ENCODE measurements around the gene ZNF710.
A peak's percentile ranks its signal among the peaks of the same experiment; 100 is the strongest.

The ZNF710 gene

DNA sequence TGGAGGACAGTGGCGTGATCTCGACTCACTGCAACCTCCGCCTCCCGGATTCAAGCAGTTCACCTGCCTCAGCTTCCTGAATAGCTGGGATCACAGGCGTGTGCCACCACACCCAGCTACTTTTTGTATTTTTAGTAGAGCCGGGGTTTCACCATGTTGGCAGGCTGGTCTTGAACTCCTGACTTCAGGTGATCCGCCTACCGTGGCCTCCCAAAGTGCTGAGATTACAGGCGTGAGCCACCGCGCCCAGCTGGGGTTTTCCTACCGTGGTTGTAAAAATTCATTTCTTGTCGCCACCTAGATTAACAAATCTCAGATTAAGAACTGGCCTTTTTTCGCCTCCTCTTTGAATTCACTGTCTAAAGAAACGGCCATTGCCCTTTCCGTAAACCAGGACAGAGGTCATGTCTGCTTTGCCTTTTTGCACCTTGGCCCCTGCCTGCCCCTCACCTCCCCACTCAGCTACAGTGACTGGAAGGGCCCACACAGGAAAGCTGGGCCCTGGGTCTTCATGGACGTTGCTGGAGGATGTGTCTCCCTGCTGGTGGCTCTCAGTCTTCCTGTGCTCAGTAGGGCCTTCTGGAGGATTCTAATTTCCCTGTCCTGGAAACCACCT lies 17.2 kb downstream of the ZNF710 start:
- ATAC-seq (no peak), DNase-seq (no peak)

- no peak for DNase-seq
- ATAC-seq, result no peak
Observed at GRCh38 chr15:90019611-90020010, 18.5 kb downstream of the ZNF710 start.

GRCh38 chr15:90020021-90020735 lies 19.1 kb downstream of the ZNF710 start:
- DNase-seq (no peak), ATAC-seq (no peak)

GRCh38 chr15:90020936-90021507 lies 19.9 kb downstream of the ZNF710 start:
- ATAC-seq (no peak), DNase-seq (no peak)

- DNase-seq (no peak), ATAC-seq (no peak)
Observed at GRCh38 chr15:90022345-90022744, 21.2 kb downstream of the ZNF710 start.

- no peak for DNase-seq
- ATAC-seq, result no peak
Observed at GRCh38 chr15:90022905-90023700, 22.0 kb downstream of the ZNF710 start.

DNA sequence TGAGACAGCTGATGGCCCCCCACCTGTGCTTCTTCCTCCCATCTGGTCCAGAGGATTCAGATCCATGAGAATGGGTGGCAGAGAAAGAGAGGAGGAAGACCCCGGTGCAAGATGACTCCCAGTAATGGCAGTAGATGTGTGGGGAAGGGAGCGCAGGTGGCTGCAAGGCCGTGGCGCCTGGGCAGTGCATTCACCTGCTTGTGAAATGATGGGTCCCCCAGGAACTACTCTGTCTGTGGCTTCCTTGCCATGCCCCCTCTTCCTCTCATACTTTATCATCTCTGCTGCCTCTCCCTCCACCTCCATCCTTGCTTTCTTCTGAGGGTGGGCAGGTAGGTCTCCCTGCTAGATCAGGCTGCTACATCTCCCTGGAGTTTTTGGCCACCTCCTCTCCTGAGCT lies 23.3 kb downstream of the ZNF710 start:
- ATAC-seq (no peak), DNase-seq (no peak)

DNA sequence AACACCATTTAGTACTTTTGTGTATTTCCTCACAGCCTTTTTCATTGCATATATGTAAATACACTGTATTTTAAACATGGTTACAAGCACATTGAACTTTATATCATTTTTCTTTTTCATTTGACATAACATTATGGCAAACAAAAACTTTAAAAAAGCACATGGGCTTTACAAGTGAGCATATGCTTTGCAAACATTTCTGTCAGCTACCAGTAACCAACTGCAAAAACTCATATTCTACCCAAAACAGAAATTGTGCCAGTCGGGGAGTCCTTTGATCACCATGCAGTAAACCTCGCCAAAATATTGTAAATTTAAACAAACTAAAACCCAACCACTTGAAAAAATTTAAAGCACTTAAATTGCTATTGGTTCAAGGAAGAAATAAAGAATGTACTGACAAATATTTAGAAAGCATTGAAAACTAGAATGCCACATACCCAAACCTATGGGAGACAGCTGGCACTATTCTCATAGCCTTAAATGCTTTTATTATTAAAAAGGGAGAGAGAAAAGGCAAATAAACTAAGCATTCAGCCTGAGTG lies 24.4 kb downstream of the ZNF710 start:
- ATAC-seq, result no peak

DNA sequence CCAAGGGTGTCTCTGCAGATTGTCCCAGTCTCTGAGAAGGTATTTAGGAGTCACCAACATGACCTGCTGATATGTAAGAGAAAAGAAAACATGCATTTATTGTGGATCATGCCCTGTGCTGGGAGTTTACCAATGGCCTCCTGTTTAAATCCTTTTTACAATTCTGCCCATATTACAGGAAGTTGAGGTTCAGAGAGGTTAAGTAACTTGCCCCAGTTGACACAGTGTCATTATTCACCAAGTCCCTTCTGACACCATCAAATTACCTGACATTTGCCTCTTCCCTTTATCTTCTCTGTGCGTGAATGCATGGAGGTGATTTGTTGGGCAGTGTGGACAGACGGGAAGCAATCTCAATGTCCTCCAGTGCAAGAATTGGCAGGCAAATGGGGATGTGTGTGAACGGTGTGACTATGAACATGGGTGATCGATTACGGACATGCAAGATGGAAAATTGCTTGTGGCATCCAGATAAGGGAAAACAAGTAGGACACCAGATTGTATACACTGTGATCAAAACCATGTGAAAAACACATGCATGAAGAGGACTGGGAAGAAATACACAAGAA lies 27.3 kb downstream of the ZNF710 start:
- no peak for ATAC-seq
- no peak for DNase-seq

More for the DNA sequence above, 24.4 kb downstream of the ZNF710 start:
- DNase-seq, result no peak

GRCh38 chr15:90029024-90029423 lies 27.9 kb downstream of the ZNF710 start:
- DNase-seq (no peak), ATAC-seq (no peak)

- no peak for ATAC-seq
- DNase-seq, result no peak
Observed at GRCh38 chr15:90030376-90030775, 29.3 kb downstream of the ZNF710 start.

- peak; percentile 62 for ATAC-seq
- peak; percentile 28 for DNase-seq
Observed at GRCh38 chr15:90031231-90031791, 30.2 kb downstream of the ZNF710 start.

- no peak for ATAC-seq
Observed at GRCh38 chr15:90033006-90033405, 31.9 kb downstream of the ZNF710 start.

DNA sequence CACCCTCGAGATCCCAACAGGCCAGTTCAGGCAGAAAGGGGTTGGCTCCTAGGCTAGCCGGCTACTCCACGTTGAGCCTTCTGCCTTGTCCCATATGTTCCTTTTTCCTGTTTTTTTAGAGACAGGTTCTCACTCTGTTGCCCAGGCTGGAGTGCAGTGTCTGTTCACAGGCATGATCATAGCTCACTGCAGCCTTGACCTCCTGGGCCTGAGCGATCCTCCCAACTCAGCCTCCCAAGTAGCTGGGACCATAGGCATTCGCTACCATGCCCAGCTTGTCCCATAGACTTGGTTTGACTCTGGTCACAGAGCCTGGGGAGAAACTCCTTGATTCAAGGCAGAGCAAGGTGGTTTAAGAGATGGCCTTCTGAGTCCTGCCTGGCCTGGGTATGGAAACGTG lies 32.3 kb downstream of the ZNF710 start:
- ATAC-seq (no peak), DNase-seq (no peak)

More at GRCh38 chr15:90033006-90033405, 31.9 kb downstream of the ZNF710 start:
- DNase-seq, result no peak

- ATAC-seq, result no peak
Observed at GRCh38 chr15:90035095-90035839, 34.1 kb downstream of the ZNF710 start.

DNA sequence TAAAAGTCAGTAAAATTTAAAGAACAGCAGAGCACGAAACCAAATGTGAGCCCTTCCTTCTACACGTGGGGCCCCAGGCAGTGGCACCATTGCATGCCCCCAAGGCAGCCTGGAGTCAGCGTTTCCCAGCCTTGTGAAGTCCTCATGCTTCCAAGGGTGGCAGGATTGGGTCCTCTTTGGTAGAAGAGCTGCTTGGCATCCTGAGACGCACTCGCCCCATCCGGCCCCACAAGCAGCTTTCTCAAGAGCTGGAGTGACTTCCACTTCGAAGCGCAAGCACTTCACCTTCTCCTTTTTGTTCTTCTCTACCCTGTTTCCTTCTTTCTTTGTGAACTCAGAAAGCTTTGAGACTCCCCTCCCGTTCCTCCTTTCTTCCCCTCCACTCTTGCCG lies 34.7 kb downstream of the ZNF710 start:
- no peak for ATAC-seq
- DNase-seq, result no peak

More at GRCh38 chr15:90035095-90035839, 34.1 kb downstream of the ZNF710 start:
- DNase-seq, result no peak

GRCh38 chr15:90036343-90036742 lies 35.2 kb downstream of the ZNF710 start:
- ATAC-seq, result no peak

DNA sequence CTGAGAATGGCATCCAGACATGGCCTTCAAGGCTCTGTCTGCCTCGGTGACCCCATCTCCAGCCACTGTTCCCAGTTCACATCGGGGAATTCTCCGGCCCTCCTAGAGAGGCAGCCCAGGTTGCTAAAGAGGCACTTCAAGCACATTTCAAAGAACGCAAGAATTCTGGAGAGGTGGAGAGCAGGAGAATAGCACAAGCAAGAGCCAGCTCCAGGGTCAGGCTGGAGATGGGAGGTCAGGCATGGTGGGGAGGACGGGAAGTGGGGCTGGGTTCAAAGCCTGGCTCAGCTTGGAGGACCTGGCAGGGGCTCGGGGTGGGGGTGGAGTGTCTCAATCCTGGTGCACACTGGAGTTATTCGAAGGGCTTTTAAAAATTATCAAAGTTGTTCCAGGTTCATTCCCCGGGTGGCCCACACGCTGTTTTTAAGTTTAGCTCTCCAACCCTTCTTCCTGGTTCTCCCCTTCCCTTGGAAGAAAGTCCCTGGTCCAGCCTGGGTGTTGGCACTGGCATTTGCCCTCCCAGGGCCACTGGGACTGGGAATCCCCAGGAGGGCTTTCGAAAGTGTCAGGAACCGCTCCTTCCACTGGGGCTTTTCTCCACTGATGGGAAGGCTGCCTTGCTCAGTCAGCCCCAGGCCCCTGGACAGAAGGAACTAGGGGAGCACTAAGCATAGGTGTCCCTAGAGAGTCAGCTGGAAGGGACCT lies 35.8 kb downstream of the ZNF710 start:
- DNase-seq, result no peak
- no peak for ATAC-seq

More at GRCh38 chr15:90036343-90036742, 35.2 kb downstream of the ZNF710 start:
- DNase-seq, result no peak

DNA sequence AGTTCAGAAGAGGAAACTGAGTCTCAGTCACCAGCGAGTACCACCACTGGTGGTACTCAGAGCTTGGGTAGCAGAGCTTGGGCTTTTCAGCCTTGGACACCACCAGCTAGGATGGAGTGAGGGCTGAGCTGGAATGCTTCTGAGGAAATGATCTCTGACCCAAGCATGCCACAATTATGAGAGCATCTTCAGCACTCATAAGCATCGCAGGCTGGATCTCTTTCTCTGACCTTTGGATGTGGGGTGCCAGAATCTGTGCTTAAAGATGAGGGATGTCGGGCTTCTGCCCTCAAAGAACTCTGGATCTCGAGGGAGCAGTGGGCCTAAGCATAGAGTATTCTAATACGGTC lies 36.4 kb downstream of the ZNF710 start:
- DNase-seq, result no peak
- no peak for ATAC-seq

GRCh38 chr15:90037961-90038631 lies 37.0 kb downstream of the ZNF710 start:
- DNase-seq, result peak; percentile 58
- peak; percentile 85 for ATAC-seq
